Smooth muscle cell (in vitro differentiated cells): ENCODE results near the gene MRPL28. TPM values are rescaled to one million over a fixed set of nuclear protein-coding genes. Genes with fewer than 3 reads are reported as not detected.

ENCODE experiments used
- DNase-seq: peaks from one replicate; lab custom pipeline; 2025; ENCODE audit not compliant: unreplicated experiment; lab: John Stamatoyannopoulos, UW
- H2AFZ ChIP-seq: fragments of 200-600 bp; sonication (generic); 2 replicates; pipeline ENCODE4 v1.6.0; 2016; ENCODE audit warnings: antibody characterized with exemption, low read depth, mild to moderate bottlenecking
- H3F3A ChIP-seq: fragments of 200-600 bp; sonication (generic); 2 replicates; pipeline ENCODE4 v1.6.0; 2017; ENCODE audit warnings: antibody characterized with exemption, low read depth
- H3K27ac ChIP-seq: fragments of 200-600 bp; sonication (generic); 2 replicates; pipeline ENCODE4 v1.5.1; 2016; ENCODE audit warnings: low read depth, mild to moderate bottlenecking
- H3K27me3 ChIP-seq: fragments of 200-600 bp; sonication (generic); 2 replicates; pipeline ENCODE4 v1.6.1; 2016; ENCODE audit warnings: low read depth, mild to moderate bottlenecking
- H3K36me3 ChIP-seq: fragments of 200-600 bp; sonication (generic); 2 replicates; pipeline ENCODE4 v1.5.1; 2016; ENCODE audit warnings: low read depth
- H3K4me1 ChIP-seq: fragments of 200-600 bp; sonication (generic); 2 replicates; pipeline ENCODE4 v1.5.1; 2016; ENCODE audit warnings: low read depth
- H3K4me2 ChIP-seq: fragments of 200-600 bp; sonication (generic); 2 replicates; pipeline ENCODE4 v1.6.0; 2016; ENCODE audit warnings: mild to moderate bottlenecking
- H3K4me3 ChIP-seq: fragments of 200-600 bp; sonication (generic); 2 replicates; pipeline ENCODE4 v1.5.1; 2016; ENCODE audit warnings: mild to moderate bottlenecking
- H3K79me2 ChIP-seq: fragments of 200-600 bp; sonication (generic); 2 replicates; pipeline ENCODE4 v1.6.0; 2016; ENCODE audit warnings: low read depth, mild to moderate bottlenecking
- H3K9ac ChIP-seq: fragments of 200-600 bp; sonication (generic); 2 replicates; pipeline ENCODE4 v1.6.0; 2016; ENCODE audit warnings: low read depth
- H3K9me3 ChIP-seq: fragments of 200-600 bp; sonication (generic); replicated peaks from 2 replicates; pipeline ENCODE4 v1.5.1; 2016; ENCODE audit warnings: low read depth
- H4K20me1 ChIP-seq: fragments of 200-600 bp; sonication (generic); 2 replicates; pipeline ENCODE4 v1.6.0; 2016; ENCODE audit warnings: low read depth
- WGBS: methylation state at CpG from one replicate; pipeline ENCODE4 v1.1.7; 2016; ENCODE audit warnings: low lambda C conversion rate; 5-methylcytosine and 5-hydroxymethylcytosine counted together
- polyA plus RNA-seq: library from polyadenylated mRNA; unstranded; fragments of >200 nt; fragmentation: Nextera tagmentation; extraction: Ambion mirVana; gene quantifications from 2 replicates; pipeline ENCODE4 v1.2.1, GENCODE V29; 2016
- total RNA-seq: library from RNA; depleted of rRNA; stranded (reverse); fragments of >200 nt; gene quantifications from 2 replicates; pipeline ENCODE4 v1.2.3, GENCODE V29; 2014
- TF ChIP-seq, protein P1 (sequence below): fragments of 200-600 bp; sonication (generic); IDR thresholded peaks from 2 replicates; pipeline ENCODE4 v1.5.1; 2017; ENCODE audit warnings: borderline replicate concordance, mild to moderate bottlenecking, antibody characterized with exemption; ENCODE audit not compliant: insufficient read depth, poor library complexity, severe bottlenecking

The MRPL28 gene
- total and polyA plus RNA-seq, 2 experiments from 2014 or later: 84.6 to 155 TPM

DNA sequence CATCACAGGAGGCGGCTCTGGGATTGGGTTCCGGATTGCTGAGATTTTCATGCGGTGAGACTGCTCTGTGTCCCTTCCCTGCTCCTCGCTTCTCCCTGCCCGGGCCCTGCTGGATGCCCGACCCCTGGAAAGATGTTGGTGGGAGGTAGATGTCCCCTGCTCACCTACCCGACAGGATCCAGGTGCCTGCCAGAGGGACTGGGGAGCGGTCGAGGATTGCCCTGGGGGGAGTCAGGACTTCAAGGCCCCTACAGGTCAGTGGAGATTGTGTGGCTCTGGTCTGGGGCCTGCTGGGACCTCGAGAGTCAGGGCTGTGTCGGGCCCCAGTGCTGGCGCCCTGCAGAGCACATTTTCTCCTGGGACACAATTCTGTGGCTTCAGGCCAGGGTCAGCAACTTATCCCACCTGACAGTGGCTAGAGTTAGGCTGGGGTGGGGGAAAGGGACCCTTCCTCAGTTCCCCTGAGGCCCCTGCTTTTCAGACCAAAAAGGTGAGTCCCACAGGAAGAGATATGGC is 34.7 kb upstream of the MRPL28 start:
- Histone ChIP-seq H3K4me3 (no peak overlapping the region), H3K36me3 (no peaks in the 10 kb centered on the region), H3K9ac (no peak overlapping the region), H3K4me1 (no peaks in the 10 kb centered on the region), H3K4me2 (no peak overlapping the region), H3K27me3 (no peaks in the 10 kb centered on the region), H3K27ac (no peak overlapping the region), H3K9me3 (no peaks in the 10 kb centered on the region), H3F3A (peaks cover 9% of the 10 kb centered on the region), H3K79me2 (no peaks in the 10 kb centered on the region), H2AFZ (no peak overlapping the region), H4K20me1 (no peaks in the 10 kb centered on the region)
- DNase-seq: no peak
- TF ChIP-seq, protein P1, sequence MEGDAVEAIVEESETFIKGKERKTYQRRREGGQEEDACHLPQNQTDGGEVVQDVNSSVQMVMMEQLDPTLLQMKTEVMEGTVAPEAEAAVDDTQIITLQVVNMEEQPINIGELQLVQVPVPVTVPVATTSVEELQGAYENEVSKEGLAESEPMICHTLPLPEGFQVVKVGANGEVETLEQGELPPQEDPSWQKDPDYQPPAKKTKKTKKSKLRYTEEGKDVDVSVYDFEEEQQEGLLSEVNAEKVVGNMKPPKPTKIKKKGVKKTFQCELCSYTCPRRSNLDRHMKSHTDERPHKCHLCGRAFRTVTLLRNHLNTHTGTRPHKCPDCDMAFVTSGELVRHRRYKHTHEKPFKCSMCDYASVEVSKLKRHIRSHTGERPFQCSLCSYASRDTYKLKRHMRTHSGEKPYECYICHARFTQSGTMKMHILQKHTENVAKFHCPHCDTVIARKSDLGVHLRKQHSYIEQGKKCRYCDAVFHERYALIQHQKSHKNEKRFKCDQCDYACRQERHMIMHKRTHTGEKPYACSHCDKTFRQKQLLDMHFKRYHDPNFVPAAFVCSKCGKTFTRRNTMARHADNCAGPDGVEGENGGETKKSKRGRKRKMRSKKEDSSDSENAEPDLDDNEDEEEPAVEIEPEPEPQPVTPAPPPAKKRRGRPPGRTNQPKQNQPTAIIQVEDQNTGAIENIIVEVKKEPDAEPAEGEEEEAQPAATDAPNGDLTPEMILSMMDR: no peak
- WGBS: 93% methylated on average over 12 of the region's 12 CpGs

DNA sequence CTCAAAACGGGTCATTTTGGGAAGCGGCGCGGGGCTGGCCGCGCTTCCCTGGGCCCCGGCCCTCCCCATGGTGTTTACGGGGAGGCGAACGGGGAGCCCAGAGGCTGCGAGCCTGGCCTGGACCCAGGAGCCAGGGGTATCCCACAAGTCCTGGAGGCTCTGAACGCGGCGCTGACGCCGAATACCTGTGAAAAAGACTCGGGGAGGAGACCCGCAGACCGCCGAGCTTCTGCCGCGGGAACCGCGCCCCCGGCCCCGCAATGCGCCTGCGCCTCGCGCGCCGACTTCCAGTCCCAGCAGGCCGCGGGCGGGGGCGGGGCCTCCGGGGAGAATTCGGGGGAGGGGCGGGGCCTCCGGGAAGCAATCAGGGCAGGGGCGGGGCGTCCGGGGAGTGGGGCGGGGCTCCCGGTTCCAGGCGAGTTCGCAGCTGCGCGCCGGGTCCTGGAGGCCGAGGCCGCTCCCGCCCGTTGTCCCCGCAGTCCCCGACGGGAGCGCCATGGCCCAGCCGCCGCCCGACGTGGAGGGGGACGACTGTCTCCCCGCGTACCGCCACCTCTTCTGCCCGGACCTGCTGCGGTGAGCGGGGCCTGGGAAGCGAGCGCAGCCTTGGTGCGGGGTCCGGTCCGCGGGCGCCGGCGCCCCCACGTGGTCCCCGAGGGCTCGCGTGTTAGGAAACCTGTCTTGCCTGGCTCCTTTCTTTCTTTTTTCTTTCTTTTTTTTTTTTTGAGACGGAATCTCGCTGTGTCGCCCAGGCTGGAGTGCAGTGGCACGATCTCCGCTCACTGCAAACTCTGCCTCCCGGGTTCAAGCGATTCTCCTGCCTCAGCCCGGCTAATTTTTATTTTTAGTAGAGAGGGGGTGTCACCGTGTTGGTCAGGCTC is 31.4 kb upstream of the MRPL28 start, which contains the start of gene DECR2:
Gene DECR2, plus strand, starts transcription at position 418 of the 881 bp plus-strand sequence. Its CDS starts 79 bp downstream, at position 497.
- Histone ChIP-seq H3K9ac (peak within 1 kb of the TSS; percentile 60), H4K20me1 (no peaks in the 10 kb centered on the region)
- WGBS: 2% methylated on average over 72 of the region's 91 CpGs

DNA sequence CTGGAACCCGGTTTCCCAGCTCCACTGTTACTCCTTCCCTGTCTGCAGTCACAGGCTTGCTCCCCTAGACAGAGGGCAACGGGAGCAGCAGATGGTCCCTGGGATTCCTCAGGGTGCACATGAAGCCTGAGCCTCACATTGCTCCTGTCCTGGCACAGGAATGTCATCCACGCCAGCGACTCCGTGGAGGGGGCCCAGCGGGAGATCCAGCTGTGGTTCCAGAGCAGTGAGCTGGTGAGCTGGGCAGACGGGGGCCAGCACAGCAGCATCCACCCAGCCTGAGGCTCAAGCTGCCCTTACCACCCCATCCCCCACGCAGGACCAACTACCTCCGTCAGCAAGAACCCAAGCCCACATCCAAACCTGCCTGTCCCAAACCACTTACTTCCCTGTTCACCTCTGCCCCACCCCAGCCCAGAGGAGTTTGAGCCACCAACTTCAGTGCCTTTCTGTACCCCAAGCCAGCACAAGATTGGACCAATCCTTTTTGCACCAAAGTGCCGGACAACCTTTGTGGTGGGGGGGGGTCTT is 29.8 kb upstream of the MRPL28 start:
- H3K27ac ChIP-seq: no peak overlapping the region
- H3K36me3 ChIP-seq: no peaks in the 10 kb centered on the region
- TF ChIP-seq, protein P1: no peak
- 83% methylated on average over 10 of the region's 10 CpGs for WGBS
- H3K4me1 ChIP-seq: peaks cover 4% of the 10 kb centered on the region
- no peak overlapping the region for H2AFZ ChIP-seq
- peaks cover 3% of the 10 kb centered on the region for H3K79me2 ChIP-seq
- H3K9me3 ChIP-seq: no peaks in the 10 kb centered on the region
- DNase-seq: no peak
- H4K20me1 ChIP-seq: no peaks in the 10 kb centered on the region
- peaks cover 35% of the 10 kb centered on the region for H3F3A ChIP-seq
- peak overlapping the region; percentile 83 for H3K4me2 ChIP-seq
- H3K27me3 ChIP-seq: no peaks in the 10 kb centered on the region
- H3K9ac ChIP-seq: no peak overlapping the region
- H3K4me3 ChIP-seq: peak overlapping the region; percentile 65

More for the DNA sequence above, 31.4 kb upstream of the MRPL28 start, which contains the start of gene DECR2:
- H3K4me1 ChIP-seq: no peaks in the 10 kb centered on the region
- no peaks in the 10 kb centered on the region for H3K27me3 ChIP-seq
- peak; percentile 99 for DNase-seq
- no peaks in the 10 kb centered on the region for H3K36me3 ChIP-seq
- peak within 1 kb of the TSS; percentile 83 for H3K4me2 ChIP-seq
- peak within 1 kb of the TSS; percentile 59 for H3K27ac ChIP-seq
- H3K4me3 ChIP-seq: peak within 1 kb of the TSS; percentile 65
- H3F3A ChIP-seq: peaks cover 27% of the 10 kb centered on the region
- H3K79me2 ChIP-seq: peaks cover 3% of the 10 kb centered on the region
- peak within 1 kb of the TSS; percentile 79 for H2AFZ ChIP-seq
- TF ChIP-seq, protein P1: peak; percentile 38
- H3K9me3 ChIP-seq: no peaks in the 10 kb centered on the region
